Amniotic epithelial cell (primary cell): ENCODE results near the gene TOR4A.

ENCODE experiments used
- DNase-seq: peaks from one replicate; pipeline ENCODE4 v3.0.0-alpha.2; 2010; ENCODE audit warnings: low read depth

Gene TOR4A

GRCh38 chr9:137294681-137295237 is 17.2 kb downstream of the TOR4A start:
- no peak for DNase-seq

DNA sequence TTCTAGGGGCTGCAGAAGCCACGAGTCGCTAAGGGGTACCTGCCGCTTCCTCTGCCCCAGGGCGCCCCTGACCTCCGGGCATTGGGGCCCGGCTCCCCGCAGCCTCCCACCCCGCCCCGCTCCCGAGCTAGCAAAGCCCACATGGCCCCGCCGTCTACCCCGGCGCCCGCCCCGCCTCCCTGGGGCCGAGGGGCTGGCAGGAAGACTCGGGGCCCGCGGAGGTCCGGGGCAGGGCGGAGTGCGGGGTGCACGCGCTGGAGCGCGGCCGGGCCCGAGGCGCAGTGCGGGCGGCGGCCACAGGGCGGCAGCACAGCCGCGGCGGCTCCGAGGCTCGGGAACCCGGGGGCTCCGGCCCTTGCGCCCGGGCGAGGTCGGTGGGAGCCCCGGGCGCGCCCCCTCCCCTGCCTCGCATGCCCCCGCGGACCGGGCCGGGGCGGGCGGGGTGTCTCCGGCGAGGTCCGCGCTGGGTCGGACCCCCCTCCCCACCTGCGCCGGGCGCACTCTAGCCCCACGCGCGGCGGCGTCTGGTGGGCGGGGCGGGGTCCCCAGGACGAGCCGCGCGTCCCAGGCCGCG is 17.8 kb downstream of the TOR4A start:
- no peak for DNase-seq

DNA sequence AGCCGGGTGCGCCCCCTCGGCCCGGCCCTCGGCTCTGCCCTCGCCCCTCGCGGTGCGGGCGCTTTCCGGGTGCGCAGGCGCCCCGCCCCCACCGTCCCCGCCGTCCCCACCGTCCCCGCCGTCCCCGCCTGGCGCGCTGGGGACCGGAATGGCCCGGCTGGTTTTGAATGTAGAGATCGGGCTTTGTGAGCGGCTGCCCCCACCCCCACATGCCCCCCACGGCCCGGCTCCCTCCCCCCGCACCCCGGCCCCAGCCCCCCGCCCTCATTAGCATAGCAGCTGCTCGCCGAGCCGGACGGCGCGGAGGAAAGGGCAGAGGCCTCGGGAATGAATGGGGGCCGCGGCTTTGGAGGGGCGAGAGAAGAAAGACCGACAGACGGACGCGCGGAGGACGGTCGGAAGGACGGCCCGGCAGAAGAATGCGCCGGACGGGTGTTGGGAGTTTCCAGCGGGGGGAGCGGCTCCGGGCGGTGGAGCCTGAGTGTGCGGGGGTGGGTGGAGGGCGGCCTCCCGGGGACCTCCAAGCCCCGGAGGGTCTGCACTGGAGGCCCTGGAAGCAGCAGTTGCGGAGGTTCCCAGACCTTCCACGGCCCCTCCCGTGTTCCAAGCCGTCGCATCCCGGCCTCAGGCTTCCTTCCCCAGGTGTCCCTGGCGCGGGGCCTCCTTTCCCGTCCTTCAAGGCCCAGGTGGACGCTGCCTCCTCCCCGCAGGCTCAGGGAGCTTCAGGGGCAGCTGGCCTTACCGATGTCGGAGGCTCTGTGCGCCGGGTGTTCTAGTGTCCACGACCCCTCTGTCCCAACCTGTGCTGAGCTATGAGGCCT is 18.5 kb downstream of the TOR4A start:
- DNase-seq, result no peak

DNA sequence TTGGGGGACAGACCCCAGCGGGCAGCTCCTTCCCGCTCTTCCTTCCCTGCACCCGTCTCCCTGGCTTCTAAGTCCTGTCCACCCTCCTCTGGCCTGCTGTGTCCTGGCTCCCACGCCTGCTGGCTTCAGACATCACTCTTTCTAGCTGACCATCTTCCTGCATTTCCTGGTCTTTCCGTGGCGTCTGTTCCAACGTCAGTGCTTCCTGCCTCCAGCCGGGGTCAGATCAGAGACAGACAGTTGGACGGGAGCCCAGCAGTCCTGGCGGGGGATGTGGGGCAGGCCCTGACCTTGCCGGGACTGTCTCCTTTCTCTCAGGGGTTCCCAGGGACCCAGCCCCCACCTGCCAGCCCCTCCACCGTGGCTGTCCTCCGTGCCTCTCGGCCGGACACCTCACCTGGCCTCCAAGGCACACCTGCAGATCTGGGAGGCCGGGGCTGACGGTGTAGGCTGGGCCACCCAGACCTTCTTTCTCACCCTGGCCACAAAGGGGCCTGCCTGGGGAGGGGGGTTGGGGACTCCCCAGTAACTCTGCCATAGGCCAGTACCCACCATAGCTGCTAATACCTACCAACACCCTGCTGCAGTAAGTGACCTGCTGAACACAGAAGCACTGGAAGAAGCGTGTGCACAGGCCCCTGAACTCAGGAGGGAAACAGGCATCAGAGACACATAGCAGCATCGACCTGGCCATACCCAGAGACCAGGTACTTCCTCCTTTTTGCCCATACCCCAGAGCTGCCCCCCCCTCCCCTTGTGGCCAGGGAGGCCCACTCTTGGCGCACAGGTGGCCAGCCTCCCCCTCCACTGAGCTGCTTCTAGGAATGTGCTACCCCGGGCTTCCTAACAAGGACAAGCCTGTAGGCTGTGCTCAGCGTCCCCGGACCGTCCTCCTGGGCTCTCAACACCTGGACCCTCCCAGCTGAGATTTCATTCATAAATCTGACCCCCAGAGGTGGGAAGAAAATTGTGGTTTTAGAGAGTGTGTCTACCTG is 19.4 kb downstream of the TOR4A start:
- DNase-seq, result peak; percentile 69

- no peak for DNase-seq
These were observed 20.4 kb downstream of the TOR4A start for GRCh38 chr9:137297966-137298365.

DNA sequence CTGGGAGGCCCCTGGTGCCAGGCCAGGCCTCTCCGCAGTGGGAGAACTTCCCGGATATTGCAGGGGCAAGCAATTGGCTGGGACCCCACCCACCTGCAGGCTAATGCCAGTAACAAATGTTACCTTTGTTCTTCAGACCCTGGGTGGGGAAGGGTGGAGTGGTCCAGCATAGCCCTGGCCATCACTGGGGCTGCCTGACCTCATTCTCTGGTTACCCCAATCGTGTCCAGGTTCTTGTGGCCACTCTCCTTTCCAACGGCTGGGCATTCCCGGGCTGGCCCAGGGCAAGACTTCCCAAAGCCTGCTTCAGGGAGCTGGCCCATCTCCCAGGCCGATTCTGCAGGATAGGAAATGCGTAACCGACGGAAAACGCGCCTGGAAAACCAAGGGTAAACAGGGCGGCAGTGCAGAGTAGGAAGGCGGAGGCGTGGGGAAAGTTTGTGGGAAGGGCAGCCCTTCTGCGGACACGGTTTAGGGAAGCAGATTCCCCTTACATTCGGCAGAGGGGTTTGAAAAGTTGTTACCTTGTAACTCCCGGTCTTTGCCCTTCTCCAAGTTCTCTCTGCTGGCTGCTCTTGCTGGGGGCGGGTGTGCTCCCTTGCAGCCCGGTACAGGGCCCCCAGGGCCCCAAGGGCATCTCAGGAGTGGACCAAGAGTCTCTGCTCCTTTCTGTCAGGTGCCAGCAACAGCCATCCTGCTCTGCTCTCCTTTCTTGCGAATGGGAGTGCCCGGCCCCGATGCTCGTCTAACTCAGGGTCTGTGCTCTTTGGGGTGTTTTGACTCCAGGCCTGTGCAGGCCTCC is 21.1 kb downstream of the TOR4A start:
- DNase-seq, result no peak

GRCh38 chr9:137299203-137299565 is 21.7 kb downstream of the TOR4A start:
- no peak for DNase-seq

DNA sequence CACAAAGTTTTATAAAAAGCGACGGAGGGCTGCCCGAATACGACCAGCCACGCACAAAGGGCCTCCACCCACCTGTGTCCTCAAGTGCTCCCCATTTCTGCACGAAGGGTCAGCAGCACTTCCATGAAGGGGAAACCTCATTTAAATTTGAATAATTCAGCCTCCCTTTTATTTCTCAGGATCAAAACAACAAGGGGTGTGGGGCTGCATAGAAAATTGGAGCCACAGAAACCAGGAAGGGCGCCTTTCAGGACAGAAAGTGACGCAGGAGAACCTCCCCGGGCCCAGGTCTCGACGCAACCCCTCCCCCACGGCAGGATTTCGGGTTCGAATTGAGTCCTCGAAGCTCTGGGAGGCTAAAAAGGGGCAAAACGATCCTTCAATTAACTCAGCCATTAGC is 22.4 kb downstream of the TOR4A start:
- no peak for DNase-seq

- peak; percentile 85 for DNase-seq
These were observed 23.1 kb downstream of the TOR4A start for GRCh38 chr9:137300567-137301080.

DNA sequence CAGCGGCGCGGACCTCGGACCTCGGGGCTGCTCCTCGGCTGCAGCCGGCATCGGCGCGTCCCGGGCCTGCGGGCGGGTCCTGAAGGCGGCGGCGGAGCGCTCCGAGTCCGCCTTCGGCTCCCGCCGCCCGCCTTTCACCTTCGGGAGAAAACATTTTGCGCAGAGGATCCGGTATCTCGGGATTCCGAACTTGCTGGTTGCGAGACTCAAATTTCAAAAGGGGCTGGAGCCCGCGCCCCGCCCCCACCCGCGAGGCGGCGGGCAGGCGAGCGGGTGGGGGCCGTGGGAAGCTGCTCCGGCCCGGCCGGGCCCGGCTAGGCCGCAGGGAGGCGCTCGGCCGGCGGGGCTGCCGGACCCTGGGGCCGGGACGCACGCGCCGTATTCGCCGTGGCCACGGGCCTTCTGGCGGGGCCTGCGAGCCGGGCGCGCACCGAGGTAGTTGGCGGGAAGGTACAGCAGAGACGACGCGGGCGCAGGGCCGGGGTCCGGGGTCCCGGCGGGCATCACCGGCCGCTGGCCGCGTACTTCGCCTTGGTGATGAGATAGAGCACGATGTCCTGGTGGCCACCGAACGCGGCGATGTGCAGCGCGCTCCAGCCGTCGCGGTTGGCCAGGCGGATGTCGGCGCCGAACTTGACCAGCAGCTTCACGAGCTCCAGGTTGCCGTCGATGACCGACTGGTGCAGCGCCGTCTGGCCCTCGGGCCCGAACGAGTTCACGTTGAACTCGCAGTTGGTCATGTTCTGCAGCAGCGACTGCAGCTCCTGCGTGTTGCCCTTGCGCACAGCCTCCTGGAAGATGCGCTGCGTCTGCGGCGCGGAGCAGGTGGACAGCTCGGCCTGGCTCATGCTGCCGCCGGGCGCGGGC is 23.8 kb downstream of the TOR4A start:
- DNase-seq, result peak; percentile 53

- DNase-seq, result peak; percentile 65
These were observed 24.6 kb downstream of the TOR4A start, which contains the start of gene NRARP for GRCh38 chr9:137302118-137302448. TSS of gene NRARP (minus strand) at chr9:137302271. CDS start at chr9:137301928, 343 bp downstream.

DNA sequence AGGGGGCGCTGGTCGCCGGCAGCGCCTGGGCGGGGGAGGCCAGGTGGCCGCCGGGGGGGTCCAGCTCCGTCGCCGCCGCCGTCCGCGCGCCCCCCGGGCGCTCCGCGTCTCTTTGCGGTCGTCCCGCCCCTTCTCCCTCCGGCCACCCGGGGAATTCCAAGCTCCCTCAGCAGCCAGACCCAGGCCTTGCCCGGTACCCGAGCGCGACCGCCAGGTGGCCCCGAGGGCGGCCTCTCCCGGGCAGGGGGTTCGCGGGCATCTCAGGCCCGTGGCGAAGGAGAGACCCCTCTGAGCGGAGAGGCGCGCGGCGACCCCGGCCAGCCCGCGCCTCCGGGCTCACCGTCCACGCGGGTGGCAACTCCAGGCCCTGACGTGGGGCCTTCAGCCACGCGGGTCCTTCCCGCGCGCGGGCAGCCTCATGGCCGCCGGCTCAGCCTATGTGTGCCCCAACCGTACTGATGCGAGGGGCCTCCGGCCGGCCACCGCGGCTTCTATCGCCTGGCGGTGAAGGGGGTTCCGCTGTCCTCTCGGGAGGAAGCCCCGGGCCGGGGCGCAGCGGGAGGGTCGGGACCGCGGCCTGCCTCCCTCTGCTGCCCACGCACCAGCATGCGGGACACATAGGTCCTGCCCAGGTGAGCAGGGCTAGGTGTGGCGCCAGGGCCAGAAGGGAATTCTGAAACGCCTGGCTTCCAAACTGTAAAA is 25.1 kb downstream of the TOR4A start:
- peak; percentile 45 for DNase-seq

DNA sequence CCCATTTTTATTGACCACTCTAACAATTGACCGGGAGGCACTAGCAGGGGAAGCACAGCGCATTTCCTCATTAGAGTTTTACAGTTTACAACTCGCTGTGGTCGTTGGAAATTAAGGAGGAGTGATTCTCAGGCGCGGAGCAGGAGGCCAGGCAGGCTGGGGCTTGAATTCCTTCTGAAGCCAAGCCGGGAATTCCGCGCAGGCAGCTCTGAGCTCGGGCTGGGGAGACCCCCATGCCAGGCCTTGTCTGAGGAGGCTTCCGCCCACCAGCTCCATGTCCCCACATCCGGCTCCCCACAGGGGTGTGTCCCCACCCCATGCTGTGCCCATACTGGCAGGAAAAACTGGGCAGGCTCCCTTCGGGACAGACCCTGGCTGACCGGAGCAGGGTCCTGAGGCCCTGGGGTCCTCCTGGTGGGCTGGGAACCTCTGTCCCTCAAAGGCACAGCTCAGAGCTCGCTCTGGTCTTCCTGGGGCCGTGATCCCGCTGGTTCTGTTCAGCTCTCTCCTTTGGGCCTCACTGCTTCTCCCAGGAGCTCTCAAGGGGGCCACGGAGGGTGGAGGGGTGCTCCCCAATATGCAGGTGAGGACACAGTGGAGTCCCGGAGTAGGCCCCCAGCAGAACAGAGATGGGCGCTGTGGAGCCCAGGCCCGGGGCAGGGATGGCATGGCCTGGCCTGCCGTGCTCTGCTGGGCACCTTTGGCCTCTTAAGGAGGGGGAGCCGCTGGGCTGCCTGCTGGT is 25.8 kb downstream of the TOR4A start:
- no peak for DNase-seq

- DNase-seq, result no peak
These were observed 26.4 kb downstream of the TOR4A start for GRCh38 chr9:137303893-137304382.

DNA sequence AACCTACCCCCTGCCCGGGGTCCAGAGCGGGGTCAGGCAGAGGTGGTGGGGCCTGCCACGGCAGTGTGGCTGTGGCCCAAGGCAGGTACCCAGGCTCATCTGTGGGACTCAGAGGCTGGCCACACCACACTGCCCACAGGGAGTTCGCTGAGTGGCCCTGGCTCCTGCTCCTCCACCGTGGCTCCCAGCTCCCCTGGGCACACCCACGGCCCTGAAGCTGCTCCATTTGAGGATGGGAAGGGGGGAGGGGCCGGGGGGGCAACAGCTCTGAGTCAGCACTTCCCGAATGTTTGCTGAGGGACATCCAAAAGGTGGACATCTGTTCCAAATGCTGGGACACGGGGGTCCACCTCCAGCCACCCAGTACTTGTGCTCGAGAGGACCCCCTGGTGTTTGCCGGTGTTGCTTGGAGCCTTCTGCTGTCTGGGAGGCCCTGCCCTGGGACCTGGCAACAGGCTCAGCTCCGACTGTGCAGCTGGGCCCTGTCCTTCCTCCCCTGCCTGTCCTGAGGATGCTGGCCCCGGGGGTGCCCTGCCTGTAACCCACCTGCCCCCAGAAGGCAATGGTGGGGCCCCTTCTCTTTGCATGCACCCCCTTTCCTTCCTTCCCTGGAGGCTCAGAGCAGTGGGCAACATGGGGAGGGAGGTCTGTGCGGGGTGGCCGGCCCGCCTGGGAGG is 27.0 kb downstream of the TOR4A start:
- DNase-seq, result no peak

GRCh38 chr9:137305060-137305797 is 27.7 kb downstream of the TOR4A start:
- DNase-seq, result peak; percentile 46

GRCh38 chr9:137305798-137306065 is 28.2 kb downstream of the TOR4A start:
- DNase-seq, result no peak
